Endometrial microvascular endothelial cells (primary cell): ENCODE data around the gene GPR162. TPM values are rescaled to one million over a fixed set of nuclear protein-coding genes. Genes with fewer than 3 reads are reported as not detected.

Source experiments
- in situ Hi-C: cut with HindIII; loops from 2 replicates; pipeline ENCODE4 v1.10.0; 2017; ENCODE audit warnings: low sequenced_read_pairs, low pct_unique_long_range_greater_than_20kb; ENCODE audit errors: inconsistent ontology term
- total RNA-seq: library from RNA; depleted of rRNA; stranded (reverse); fragments of >200 nt; gene quantifications from one replicate; pipeline ENCODE4 v1.2.3, GENCODE V29; 2015; ENCODE audit errors: inconsistent ontology term

The GPR162 gene, protein sequence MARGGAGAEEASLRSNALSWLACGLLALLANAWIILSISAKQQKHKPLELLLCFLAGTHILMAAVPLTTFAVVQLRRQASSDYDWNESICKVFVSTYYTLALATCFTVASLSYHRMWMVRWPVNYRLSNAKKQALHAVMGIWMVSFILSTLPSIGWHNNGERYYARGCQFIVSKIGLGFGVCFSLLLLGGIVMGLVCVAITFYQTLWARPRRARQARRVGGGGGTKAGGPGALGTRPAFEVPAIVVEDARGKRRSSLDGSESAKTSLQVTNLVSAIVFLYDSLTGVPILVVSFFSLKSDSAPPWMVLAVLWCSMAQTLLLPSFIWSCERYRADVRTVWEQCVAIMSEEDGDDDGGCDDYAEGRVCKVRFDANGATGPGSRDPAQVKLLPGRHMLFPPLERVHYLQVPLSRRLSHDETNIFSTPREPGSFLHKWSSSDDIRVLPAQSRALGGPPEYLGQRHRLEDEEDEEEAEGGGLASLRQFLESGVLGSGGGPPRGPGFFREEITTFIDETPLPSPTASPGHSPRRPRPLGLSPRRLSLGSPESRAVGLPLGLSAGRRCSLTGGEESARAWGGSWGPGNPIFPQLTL
- 0.19 TPM for total RNA-seq

DNA sequence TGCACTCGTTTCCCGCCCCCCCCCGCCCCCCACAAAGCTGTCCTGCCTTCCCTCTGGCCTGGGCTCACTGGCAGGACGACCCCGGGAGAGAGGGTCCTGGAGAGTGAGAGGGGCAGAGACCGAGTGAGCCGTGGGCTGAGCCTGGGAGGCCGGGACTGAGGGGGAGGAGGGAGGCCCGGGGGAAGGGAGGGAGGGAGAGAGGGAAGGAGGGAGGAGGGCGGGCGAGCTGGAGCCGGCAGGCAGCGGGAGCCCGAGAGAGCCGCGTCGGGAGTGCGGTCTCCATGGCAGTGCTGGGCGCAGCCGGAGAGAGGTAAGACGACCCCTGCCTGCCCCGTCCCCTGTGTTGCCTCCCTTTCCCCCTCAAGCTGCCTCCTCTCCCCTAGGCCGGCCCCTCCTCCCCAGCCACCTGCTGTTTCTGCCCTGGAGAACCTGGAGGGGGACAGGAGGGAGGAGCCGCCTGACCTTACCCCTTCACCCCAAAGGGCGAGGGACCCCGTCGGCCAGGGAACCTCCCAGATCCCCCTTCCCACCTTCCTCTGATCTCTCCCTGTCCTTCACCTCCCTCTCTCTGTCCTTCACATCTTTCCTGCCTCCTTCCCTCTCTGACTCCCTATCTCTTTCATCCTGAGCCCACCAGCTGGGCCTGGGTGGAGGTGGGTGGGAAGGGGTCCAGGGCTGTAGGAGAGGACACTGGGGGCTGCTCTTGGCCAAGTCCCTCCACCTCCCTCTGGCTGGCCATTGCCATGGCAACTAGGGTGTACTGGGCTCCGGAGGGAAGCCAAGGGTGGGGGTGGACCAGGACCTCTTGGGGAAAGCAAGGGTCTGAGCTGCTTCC, at the start of gene GPR162:
GPR162 (plus strand) TSS at position 231 of the 835 bp plus-strand sequence. CDS start 2,078 bp downstream, outside the sequence.
- in situ Hi-C loops, result no loop called here

DNA sequence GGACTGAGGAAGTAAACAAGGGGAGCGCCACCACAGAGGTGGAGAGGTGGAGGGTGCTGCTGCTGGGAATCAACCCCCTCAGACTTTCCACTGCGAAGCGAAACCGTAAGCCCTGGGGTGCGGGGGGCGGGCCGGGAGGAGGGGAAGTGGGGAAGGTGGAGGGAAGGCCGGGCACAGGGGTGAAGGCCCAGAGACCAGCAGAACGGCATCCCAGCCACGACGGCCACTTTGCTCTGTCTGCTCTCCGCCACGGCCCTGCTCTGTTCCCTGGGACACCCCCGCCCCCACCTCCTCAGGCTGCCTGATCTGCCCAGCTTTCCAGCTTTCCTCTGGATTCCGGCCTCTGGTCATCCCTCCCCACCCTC, 49.3 kb upstream of the GPR162 start, which contains the start of gene LAG3:
LAG3 (plus strand) TSS at position 190 of the 365 bp plus-strand sequence. CDS start 333 bp downstream, outside the sequence.
- in situ Hi-C loops, result no loop called here

DNA sequence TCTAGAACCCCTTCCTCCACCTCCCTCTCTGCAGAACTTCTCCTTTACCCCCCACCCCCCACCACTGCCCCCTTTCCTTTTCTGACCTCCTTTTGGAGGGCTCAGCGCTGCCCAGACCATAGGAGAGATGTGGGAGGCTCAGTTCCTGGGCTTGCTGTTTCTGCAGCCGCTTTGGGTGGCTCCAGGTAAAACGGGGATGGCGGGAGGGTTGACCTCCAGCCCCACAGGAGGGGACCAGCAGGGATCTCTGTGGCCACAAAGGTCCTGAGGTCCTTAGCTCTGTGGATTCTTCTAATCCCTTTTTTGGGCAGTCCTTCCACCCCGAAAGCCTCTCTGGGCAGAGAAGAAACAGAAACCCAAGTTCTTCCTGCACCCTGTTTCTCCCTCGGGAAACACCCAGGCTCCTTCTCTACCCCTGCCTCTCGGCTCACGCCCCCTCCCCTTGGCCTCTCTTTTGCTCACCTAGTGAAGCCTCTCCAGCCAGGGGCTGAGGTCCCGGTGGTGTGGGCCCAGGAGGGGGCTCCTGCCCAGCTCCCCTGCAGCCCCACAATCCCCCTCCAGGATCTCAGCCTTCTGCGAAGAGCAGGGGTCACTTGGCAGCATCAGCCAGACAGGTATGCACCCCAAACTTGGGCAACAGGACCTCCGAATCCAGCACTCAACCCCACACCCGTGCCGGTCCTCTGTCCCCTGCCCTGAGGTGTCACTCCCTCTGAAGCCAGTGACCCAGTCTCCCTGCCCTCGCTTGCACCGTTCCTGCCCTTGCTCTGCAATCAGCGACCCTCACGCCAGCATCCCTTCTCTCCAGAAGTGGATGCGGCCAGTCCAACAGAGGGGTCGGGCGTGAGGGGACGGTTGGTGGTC, 48.7 kb upstream of the GPR162 start:
- in situ Hi-C loops, result no loop called here

DNA sequence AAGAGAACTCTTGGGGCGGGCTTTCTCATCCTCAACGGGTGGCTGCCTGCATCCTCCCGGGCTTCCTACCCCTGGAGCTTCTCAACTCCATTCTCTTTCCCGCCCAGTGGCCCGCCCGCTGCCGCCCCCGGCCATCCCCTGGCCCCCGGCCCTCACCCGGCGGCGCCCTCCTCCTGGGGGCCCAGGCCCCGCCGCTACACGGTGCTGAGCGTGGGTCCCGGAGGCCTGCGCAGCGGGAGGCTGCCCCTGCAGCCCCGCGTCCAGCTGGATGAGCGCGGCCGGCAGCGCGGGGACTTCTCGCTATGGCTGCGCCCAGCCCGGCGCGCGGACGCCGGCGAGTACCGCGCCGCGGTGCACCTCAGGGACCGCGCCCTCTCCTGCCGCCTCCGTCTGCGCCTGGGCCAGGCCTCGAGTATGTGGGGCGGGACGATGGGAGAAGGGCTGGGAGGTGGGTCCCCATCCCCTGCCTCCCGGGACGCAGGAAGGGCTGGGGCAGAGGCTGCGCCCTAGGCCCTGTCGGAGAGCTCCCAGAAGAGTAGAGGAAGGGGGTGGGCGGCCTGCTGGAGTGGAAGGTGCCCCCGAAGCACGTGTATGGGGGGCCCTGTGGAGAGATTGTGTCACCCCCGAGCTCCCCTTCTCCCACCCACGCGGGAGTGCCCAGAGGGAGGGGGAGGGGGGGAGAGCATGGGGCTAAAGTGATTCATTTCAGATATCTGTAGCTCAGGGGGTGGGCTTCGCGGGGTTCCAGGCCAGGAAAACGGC, 47.9 kb upstream of the GPR162 start:
- in situ Hi-C loops, result no loop called here

DNA sequence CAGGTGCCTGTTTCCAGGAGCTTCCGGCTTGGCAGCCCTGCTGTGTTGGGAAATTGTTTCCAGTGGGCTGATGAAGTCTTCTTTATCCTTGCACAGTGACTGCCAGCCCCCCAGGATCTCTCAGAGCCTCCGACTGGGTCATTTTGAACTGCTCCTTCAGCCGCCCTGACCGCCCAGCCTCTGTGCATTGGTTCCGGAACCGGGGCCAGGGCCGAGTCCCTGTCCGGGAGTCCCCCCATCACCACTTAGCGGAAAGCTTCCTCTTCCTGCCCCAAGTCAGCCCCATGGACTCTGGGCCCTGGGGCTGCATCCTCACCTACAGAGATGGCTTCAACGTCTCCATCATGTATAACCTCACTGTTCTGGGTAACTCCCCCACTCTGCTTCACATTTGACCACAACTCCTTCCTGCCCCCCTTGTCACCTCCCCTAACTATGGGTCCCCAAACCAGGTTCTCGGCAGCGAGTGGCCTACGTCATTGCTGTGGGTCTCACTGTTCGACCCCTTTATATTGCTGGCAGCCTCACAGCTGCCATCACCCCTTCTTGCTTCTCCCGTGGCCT, 47.0 kb upstream of the GPR162 start:
- in situ Hi-C loops, result no loop called here

DNA sequence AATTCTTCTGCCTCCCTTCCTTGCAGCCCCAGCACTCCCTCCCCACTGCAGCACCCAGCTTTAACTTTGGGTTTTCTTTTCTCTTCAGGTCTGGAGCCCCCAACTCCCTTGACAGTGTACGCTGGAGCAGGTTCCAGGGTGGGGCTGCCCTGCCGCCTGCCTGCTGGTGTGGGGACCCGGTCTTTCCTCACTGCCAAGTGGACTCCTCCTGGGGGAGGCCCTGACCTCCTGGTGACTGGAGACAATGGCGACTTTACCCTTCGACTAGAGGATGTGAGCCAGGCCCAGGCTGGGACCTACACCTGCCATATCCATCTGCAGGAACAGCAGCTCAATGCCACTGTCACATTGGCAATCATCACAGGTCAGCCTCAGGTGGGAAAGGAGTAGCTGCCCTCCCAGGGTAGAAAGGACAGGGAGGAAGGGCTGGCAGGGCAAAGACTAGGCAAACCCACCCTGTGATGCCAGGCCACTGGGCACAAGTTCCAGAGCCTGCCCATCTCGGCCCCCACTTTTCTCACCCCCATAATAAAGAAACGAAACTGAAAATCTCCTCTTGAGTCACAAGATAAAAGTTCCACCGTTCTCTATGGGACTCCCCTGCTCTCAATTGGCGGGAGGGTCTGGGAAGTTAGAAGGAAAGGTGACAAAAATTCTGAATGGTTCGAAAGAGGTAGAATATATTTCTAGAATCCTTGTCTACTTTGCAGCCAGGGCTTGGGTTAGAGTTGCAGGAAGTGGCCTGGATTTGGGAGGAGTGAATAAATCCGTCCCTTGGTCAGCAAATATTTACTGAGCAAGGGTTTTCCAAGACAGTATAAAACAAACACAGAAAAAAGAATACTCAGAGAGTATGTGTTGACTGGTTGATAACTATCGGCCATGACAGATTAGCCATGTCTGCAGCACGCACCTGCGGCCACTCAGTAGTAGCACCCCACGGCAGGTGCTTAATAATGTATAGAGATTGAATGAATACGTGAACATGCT, 46.1 kb upstream of the GPR162 start:
- in situ Hi-C loops, result no loop called here

DNA sequence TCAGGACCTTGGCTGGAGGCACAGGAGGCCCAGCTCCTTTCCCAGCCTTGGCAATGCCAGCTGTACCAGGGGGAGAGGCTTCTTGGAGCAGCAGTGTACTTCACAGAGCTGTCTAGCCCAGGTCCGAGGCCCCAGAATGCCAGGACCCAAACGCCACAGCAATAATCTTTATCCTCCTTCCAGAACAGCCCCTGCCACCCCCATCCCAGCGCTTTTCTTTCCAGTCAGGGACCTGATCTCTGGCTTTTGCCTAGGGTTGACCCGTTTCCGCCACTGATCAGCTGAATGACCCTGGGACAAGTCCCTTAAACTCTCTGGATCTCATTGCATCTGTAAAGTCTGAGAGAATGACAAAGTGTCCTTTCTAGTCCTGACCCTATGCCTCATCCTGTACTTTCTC, 44.2 kb upstream of the GPR162 start:
- in situ Hi-C loops, result no loop called here

DNA sequence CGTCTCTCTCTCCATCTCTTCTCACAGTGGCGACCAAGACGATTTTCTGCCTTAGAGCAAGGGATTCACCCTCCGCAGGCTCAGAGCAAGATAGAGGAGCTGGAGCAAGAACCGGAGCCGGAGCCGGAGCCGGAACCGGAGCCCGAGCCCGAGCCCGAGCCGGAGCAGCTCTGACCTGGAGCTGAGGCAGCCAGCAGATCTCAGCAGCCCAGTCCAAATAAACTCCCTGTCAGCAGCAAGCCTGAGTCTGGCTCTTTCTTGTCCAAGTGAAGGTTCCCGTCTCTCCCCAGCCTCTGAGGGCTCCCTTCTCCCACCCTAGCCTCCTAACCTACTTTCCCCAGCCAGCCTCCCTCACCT, 43.4 kb upstream of the GPR162 start:
- in situ Hi-C loops, result no loop called here

DNA sequence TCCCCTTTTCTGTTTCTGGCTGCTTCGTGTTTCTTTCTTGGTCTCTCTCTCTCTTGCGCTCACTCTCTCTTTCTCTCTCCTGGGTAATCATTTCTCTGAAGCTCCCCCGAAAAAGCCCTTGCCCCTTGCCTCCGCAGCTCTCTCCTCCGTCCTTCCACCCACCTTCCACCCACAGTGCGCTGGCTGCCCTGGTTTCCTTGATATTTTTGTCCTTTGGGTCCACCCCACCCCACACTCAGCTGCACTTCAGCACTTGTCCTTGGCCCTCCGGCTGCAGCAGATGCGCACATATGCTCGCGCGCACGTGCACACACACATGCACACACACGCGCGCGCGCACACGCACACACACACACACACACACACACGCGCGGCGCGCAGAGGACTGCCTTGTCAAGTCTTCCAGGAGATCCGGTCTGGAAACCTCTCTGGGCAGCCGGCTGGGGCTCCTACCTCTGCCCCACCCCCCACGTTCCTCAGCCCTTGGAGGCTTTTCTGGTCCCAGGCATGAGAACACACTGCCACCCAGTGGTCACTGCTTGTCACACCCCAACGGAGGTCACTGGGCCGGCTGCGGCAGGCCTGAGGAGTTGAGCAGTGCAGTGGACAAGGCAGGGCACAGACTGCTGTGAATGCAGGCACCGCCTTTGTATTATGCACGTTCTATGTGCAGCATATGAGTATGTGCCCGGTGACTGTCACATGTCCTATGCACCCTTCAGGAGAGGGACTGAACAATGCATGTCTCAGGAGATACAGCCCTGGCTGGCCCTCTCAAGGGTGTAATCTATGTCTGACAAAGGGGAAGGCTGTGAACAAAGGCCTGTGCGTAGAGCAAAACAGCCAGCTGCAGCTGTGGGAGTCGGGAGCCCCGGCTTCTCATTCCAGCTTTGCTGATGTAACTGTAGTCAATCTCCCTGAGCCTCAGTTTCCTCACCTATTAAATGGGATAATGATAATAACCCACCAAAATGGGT, 42.8 kb upstream of the GPR162 start:
- in situ Hi-C loops, result no loop called here

DNA sequence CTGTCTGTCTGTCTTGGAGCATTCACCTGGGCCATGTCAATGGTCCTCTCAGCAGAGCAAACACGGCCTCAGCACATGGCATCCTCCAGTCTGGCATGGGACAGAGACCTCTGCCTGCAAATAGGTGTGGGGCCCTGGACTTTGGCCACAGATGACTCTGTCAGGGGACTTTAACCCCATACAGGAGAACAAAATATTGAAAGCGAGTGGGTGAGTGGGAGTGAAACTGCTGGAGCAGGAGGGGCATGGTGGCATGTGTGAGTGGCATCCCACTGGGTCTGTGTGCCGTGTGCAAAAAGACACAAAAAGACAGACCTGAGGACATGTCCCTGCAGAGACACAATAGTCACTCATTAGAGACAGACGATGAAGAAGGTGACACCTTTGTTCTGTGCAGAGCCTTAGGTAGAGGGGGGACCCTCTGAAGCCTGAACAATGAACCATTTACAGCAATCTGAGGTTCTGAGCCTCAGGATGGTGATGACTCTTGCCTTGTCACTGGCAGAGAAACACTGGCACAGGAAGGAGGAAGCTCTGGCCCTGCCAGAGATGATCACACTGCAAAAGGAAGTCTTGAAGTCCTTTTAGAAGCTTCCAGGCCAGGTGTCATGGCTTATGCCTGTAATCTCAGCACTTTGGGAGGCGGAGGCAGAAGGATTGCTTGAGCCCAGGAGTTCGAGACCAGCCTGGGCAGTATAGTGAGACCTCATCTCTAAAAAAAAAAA, 41.8 kb upstream of the GPR162 start:
- in situ Hi-C loops, result no loop called here

DNA sequence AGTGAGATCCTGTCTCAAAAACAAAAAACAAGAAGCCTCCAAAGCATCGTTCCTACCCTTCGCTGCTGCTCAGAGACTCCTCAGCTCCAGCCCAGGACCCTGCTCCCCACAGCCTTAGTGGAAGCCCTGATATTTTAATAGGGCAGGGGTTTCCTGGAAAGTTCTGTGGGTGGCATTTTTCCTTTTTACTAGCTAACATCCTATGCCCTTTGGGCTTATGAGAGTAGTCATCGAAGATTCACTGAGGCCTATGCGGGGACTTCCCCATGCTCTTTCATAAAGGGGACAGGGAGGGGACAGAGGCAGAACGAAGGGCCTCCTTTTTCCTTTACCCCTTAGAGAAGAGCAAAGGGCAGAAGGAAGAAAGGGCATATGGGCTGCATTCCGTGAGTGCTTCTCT, 41.0 kb upstream of the GPR162 start:
- in situ Hi-C loops, result no loop called here

DNA sequence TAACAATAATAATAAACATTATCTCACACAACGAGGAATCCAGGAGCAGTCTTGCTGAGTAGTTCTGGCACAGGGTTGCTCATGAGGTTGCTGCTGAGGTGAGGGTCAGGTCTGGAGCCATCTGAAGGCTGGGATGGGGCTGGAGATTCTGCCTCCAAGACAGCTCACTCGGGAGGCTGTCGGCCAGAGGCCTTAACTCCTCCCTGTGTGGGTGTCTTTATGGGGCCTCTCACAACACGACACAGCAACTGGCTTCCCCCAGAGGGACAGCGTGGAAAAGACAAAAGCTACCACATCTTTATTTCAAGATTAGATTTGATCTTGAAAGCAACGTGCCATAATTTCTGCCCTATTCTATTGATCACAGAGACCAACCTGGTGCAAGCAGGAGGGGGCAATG, 39.5 kb upstream of the GPR162 start:
- in situ Hi-C loops, result no loop called here

DNA sequence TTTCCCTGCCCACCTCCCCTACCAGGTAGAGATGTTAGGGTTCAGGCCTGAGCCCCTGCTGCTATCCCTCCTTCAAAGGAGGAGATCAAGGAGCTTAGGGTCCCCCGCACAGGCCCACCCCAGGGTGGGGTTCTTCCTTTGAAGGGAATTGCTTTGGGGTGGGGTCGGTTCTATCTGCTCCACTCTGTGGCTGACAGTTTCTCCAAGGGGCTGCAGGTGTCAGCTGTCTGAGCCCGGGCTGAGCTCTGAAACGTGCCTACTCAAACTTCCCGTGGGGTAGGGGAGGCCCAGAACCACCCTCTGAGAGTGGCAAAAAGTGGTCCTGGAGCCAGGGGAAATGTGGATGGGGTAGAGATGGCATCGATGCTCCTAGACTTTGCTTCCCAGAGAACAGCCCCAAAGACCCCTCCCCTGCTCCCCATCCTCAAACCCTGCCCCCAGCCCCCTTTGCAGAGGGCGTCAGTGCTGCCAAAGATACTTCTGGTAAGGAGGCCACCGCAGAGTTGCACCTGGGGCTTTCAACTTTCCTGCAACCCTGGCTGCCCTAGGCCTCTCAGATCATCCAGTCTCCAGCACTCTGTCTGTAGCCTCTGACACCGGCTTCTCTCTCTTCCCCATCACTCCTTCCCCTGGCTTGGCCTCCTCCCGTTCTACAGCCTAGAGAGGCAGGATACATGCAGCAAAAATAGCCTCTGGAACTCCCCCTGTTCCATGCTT, 38.6 kb upstream of the GPR162 start:
- in situ Hi-C loops, result no loop called here

DNA sequence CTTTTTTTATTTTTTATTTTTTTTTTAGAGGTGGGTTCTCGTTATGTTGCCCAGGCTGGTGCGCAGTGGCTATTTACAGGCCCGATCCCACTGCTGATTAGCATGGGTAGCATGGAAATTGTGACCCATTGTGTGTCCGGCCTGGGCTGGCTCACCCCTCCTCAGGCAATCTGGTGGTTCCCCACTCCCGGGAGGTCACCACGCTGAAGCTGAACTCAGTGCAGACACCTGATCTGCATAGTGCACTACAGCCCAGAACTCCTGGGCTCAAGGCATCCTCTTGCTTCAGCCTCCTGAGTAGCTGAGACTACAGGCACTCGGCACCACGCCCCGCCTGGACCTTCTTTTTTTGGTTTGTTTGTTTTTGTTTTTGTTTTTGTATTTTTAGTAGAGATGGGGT, 37.8 kb upstream of the GPR162 start:
- in situ Hi-C loops, result no loop called here
